SK-N-SH (cell line): ENCODE results near the gene SCYL1. TPM values are rescaled to one million over a fixed set of nuclear protein-coding genes. Genes with fewer than 3 reads are reported as not detected.

Experiments
- CTCF ChIA-PET: fragments of 300-600, 350-600 bp; formaldehyde crosslinking; extraction: SDS; loops from one replicate; lab custom pipeline; 2021; lab: Yijun Ruan, JAX
- POLR2A ChIA-PET: fragments of 350-600 bp; sonication (Branson Sonifier 250); formaldehyde crosslinking; extraction: SDS; loops from one replicate; lab custom pipeline; 2020; ENCODE audit warnings: antibody characterized with exemption, inconsistent platforms; lab: Yijun Ruan, JAX
- DNase-seq: peaks from one replicate; pipeline ENCODE4 v3.0.0; 2012
- H2AFZ ChIP-seq: fragments of 200-600 bp; sonication (generic); 2 replicates; pipeline ENCODE4 v1.8.1; 2016; ENCODE audit warnings: antibody characterized with exemption, mild to moderate bottlenecking, low read depth
- H3F3A ChIP-seq: fragments of 200-600 bp; sonication (generic); replicated peaks from 2 replicates; pipeline ENCODE3; 2016; ENCODE audit warnings: antibody characterized with exemption, mild to moderate bottlenecking; ENCODE audit not compliant: insufficient read depth
- H3K27ac ChIP-seq, 2 experiments: fragments of 200-500 bp in 1 of 2; fragments of 200-600 bp in 1 of 2; sonication (Bioruptor generic) in 1 of 2; sonication (generic), shearing (Covaris generic) in 1 of 2; 2 replicates each; pipeline versions ENCODE4 v1.5.1 to v1.6.1; 2014 to 2016; ENCODE audit warnings: low read depth in 2 of 2, inconsistent platforms in 1 of 2, low read length in 1 of 2, mild to moderate bottlenecking in 1 of 2, mixed read lengths in 1 of 2
- H3K27me3 ChIP-seq: fragments of 200-600 bp; sonication (generic), shearing (Covaris generic); 2 replicates; pipeline ENCODE4 v1.6.1; 2016; ENCODE audit warnings: mixed run types; ENCODE audit not compliant: insufficient read depth
- H3K36me3 ChIP-seq, 2 experiments: fragments of 200-500 bp in 1 of 2; fragments of 200-600 bp in 1 of 2; sonication (Bioruptor generic) in 1 of 2; sonication (generic) in 1 of 2; replicated peaks in 1 of 2; 2 replicates each; pipeline versions ENCODE3 to v1.5.1; 2014 to 2016; ENCODE audit warnings: low read length in 1 of 2, mild to moderate bottlenecking in 1 of 2; ENCODE audit not compliant: insufficient read depth in 2 of 2, control insufficient read depth in 1 of 2
- H3K4me1 ChIP-seq, 2 experiments: fragments of 200-500 bp in 1 of 2; fragments of 200-600 bp in 1 of 2; sonication (Bioruptor generic) in 1 of 2; sonication (generic), shearing (Covaris generic) in 1 of 2; 2 replicates each; pipeline versions ENCODE4 v1.5.1 to v1.6.1; 2014 to 2016; ENCODE audit warnings: low read depth in 1 of 2, low read length in 1 of 2, mixed run types in 1 of 2; ENCODE audit not compliant: insufficient read depth in 2 of 2, control insufficient read depth in 1 of 2
- H3K4me2 ChIP-seq: fragments of 200-600 bp; sonication (generic), shearing (Covaris generic); 2 replicates; pipeline ENCODE4 v1.6.1; 2017; ENCODE audit warnings: mixed run types
- H3K4me3 ChIP-seq, 2 experiments: fragments of 200-500 bp in 1 of 2; fragments of 200-600 bp in 1 of 2; sonication (Bioruptor generic) in 1 of 2; sonication (generic), shearing (Covaris generic) in 1 of 2; 2 replicates each; pipeline versions ENCODE4 v1.5.1 to v1.8.1; 2014 to 2016; ENCODE audit warnings: low read depth in 2 of 2, inconsistent platforms in 1 of 2, low read length in 1 of 2, mild to moderate bottlenecking in 1 of 2, mixed read lengths in 1 of 2, moderate library complexity in 1 of 2
- H3K79me2 ChIP-seq: fragments of 200-600 bp; sonication (generic); 2 replicates; pipeline ENCODE4 v1.8.1; 2017; ENCODE audit warnings: mild to moderate bottlenecking; ENCODE audit not compliant: insufficient read depth
- H3K9ac ChIP-seq: fragments of 200-600 bp; sonication (generic); 2 replicates; pipeline ENCODE4 v1.6.1; 2017; ENCODE audit warnings: mixed run types
- H3K9me2 ChIP-seq: fragments of 200-600 bp; sonication (generic); 2 replicates; pipeline ENCODE4 v1.6.1; 2017; ENCODE audit warnings: mixed run types
- H3K9me3 ChIP-seq: fragments of 200-600 bp; sonication (generic); 2 replicates; pipeline ENCODE4 v1.6.1; 2017; ENCODE audit warnings: mixed run types, mild to moderate bottlenecking, moderate library complexity
- H4K20me1 ChIP-seq: fragments of 200-600 bp; sonication (generic); 2 replicates; pipeline ENCODE4 v1.6.1; 2017; ENCODE audit warnings: mild to moderate bottlenecking, mixed run types; ENCODE audit not compliant: insufficient read depth
- CHD2 ChIP-seq: fragments of 150-350 bp; IDR thresholded peaks from 2 replicates; pipeline ENCODE4 v1.6.1; 2018; ENCODE audit warnings: low read length; ENCODE audit not compliant: partially characterized antibody
- EP300 ChIP-seq, 2 experiments: IDR thresholded peaks; 2 replicates each; pipeline versions ENCODE4 v1.4.0 to v1.6.1; 2012; ENCODE audit warnings: borderline replicate concordance in 1 of 2, low read depth in 1 of 2, low read length in 1 of 2
- EZH2phosphoT487 ChIP-seq: fragments of 200-600 bp; sonication (generic); IDR thresholded peaks from 2 replicates; pipeline ENCODE4 v1.6.1; 2017; ENCODE audit warnings: low read depth, mixed run types, mild to moderate bottlenecking, antibody characterized with exemption, moderate library complexity, borderline replicate concordance
- FOSL2 ChIP-seq: IDR thresholded peaks from 2 replicates; pipeline ENCODE4 v1.4.0; 2012; ENCODE audit warnings: low read depth, mild to moderate bottlenecking, moderate library complexity, borderline replicate concordance
- GABPA ChIP-seq: IDR thresholded peaks from 2 replicates; pipeline ENCODE4 v1.4.0; 2012; ENCODE audit warnings: low read depth, mild to moderate bottlenecking
- IRF3 ChIP-seq: fragments of 150-350 bp; IDR thresholded peaks from 2 replicates; pipeline ENCODE4 v1.6.1; 2016; ENCODE audit warnings: mild to moderate bottlenecking, low read depth, low read length
- JUND ChIP-seq: IDR thresholded peaks from 2 replicates; pipeline ENCODE4 v1.4.0; 2012
- MAX ChIP-seq: IDR thresholded peaks from 2 replicates; pipeline ENCODE4 v1.4.0; 2012; ENCODE audit warnings: low read depth
- MEF2A ChIP-seq: IDR thresholded peaks from 2 replicates; pipeline ENCODE4 v1.4.0; 2012; ENCODE audit warnings: low read depth, borderline replicate concordance
- MXI1 ChIP-seq: IDR thresholded peaks from 2 replicates; pipeline ENCODE4 v1.6.1; 2012; ENCODE audit warnings: mild to moderate bottlenecking, low read depth, low read length, improper control_type of control experiment
- NFIC ChIP-seq: IDR thresholded peaks from 2 replicates; pipeline ENCODE4 v1.4.0; 2012; ENCODE audit warnings: borderline replicate concordance
- POLR2AphosphoS5 ChIP-seq: IDR thresholded peaks from 2 replicates; pipeline ENCODE4 v1.6.1; 2012; ENCODE audit warnings: low read depth, low read length
- RAD21 ChIP-seq: IDR thresholded peaks from 2 replicates; pipeline ENCODE4 v1.6.1; 2012; ENCODE audit warnings: mild to moderate bottlenecking, low read length
- RCOR1 ChIP-seq: fragments of 150-350 bp; IDR thresholded peaks from 2 replicates; pipeline ENCODE4 v1.6.1; 2017; ENCODE audit warnings: antibody characterized with exemption, low read length
- RFX5 ChIP-seq: IDR thresholded peaks from 2 replicates; pipeline ENCODE4 v1.6.1; 2012; ENCODE audit warnings: mild to moderate bottlenecking, improper control_type of control experiment, low read length
- SIN3A ChIP-seq: IDR thresholded peaks from 2 replicates; pipeline ENCODE4 v1.6.1; 2012; ENCODE audit warnings: low read depth, mild to moderate bottlenecking, low read length, moderate library complexity, borderline replicate concordance
- SMC3 ChIP-seq: IDR thresholded peaks from 2 replicates; pipeline ENCODE4 v1.6.1; 2012; ENCODE audit warnings: low read depth, low read length, improper control_type of control experiment
- TAF1 ChIP-seq: IDR thresholded peaks from 2 replicates; pipeline ENCODE4 v1.6.1; 2012; ENCODE audit warnings: low read depth, mild to moderate bottlenecking, low read length, moderate library complexity, borderline replicate concordance
- TCF12 ChIP-seq: IDR thresholded peaks from 2 replicates; pipeline ENCODE4 v1.4.0; 2012
- USF1 ChIP-seq: IDR thresholded peaks from 2 replicates; pipeline ENCODE4 v1.4.0; 2012; ENCODE audit warnings: low read depth, borderline replicate concordance
- YY1 ChIP-seq: IDR thresholded peaks from 2 replicates; pipeline ENCODE4 v1.4.0; 2012; ENCODE audit warnings: low read depth, mild to moderate bottlenecking
- WGBS: methylation state at CpG from one replicate; pipeline ENCODE4 v1.1.6; 2017; ENCODE audit warnings: low lambda C conversion rate; 5-methylcytosine and 5-hydroxymethylcytosine counted together
- polyA plus RNA-seq, 3 experiments: library from polyadenylated mRNA; depleted of rRNA; stranded (reverse); fragments of >200 nt; gene quantifications; 2 replicates each; pipeline ENCODE4 v1.2.3, GENCODE V29; 2012

The SCYL1 gene
- polyA plus RNA-seq, 1 of the 3 experiments (the other 2 are of a cell fraction) = 79.9 TPM

GRCh38 chr11:65537620-65538231 is 12.8 kb downstream of the SCYL1 start:
- Histone ChIP-seq H3K27ac (no peak overlapping the region), H3K4me2 (no peak overlapping the region), H2AFZ (no peak overlapping the region), H3K9me2 (no peaks in the 10 kb centered on the region), H3K9ac (no peak overlapping the region), H3K9me3 (no peaks in the 10 kb centered on the region), H3K36me3 (peaks cover under 1 to 36% of the 10 kb centered on the region in 2 experiments), H3F3A (peaks cover 53% of the 10 kb centered on the region), H4K20me1 (peaks cover 20% of the 10 kb centered on the region)
- CTCF ChIA-PET = interaction anchor here (1.0 to 13.1 kb wide), 5 partner anchors 11 to 57 kb away, joined by 3 to 295 read pairs (median 5); partner anchors contain the start of genes EHBP1L1, FAM89B, SCYL1 and ZNRD2
- TF ChIP-seq USF1 = no peak
- no peak for TF ChIP-seq TAF1
- TF ChIP-seq RFX5 = no peak
- no peak for TF ChIP-seq FOSL2
- no peak for TF ChIP-seq GABPA
- no peak for TF ChIP-seq SIN3A
- no peak for TF ChIP-seq MXI1
- no peak for TF ChIP-seq TCF12
- TF ChIP-seq YY1 = no peak
- TF ChIP-seq NFIC = no peak
- TF ChIP-seq EZH2phosphoT487 = no peak
- TF ChIP-seq, all 33 proteins: peak for 0
- WGBS = 92% methylated on average over 18 of the region's 18 CpGs
- no peak for DNase-seq
- Histone ChIP-seq H3K27me3 (no peaks in the 10 kb centered on the region), H3K4me1 (peaks cover 4 to 12% of the 10 kb centered on the region in 2 experiments; a peak in 1 of 4 replicates), H3K79me2 (no peaks in the 10 kb centered on the region), H3K4me3 (no peak overlapping the region)
- POLR2A ChIA-PET = interaction anchor here (0.6 to 1.3 kb wide), 2 partner anchors 32 to 116 kb away, joined by 3 read pairs; partner anchors contain the start of gene ZNRD2

- CTCF ChIA-PET = interaction anchor here (0.7 to 13.1 kb wide), 6 partner anchors 11 to 56 kb away, joined by 3 to 295 read pairs (median 5); partner anchors contain the start of genes EHBP1L1, FAM89B, SCYL1 and ZNRD2
- no peak overlapping the region for H3K9ac ChIP-seq
- H3F3A ChIP-seq = peaks cover 54% of the 10 kb centered on the region
- no peak overlapping the region for H3K4me2 ChIP-seq
- 95% methylated on average over 33 of the region's 43 CpGs for WGBS
- H3K79me2 ChIP-seq = no peaks in the 10 kb centered on the region
- no peaks in the 10 kb centered on the region for H3K9me3 ChIP-seq
- DNase-seq = no peak
- H2AFZ ChIP-seq = no peak overlapping the region
- no peak overlapping the region for H3K4me3 ChIP-seq
- POLR2A ChIA-PET = interaction anchor here (1.0 to 1.3 kb wide), 2 partner anchors 20 to 32 kb away, joined by 3 read pairs; partner anchors contain the start of genes LTBP3 and ZNRD2
- no peak overlapping the region for H3K27ac ChIP-seq
- H3K9me2 ChIP-seq = no peaks in the 10 kb centered on the region
- no peaks in the 10 kb centered on the region for H3K27me3 ChIP-seq
- TF ChIP-seq RAD21 (no peak), SMC3 (no peak), USF1 (no peak), POLR2AphosphoS5 (no peak), MXI1 (no peak), MAX (no peak), NFIC (no peak), IRF3 (no peak), EP300 (IDR thresholded peaks at IDR 0.05; ENCODE audit: borderline replicate concordance in 1 of 2, low read depth in 1 of 2, low read length in 1 of 2) (no peak), MEF2A (no peak), TAF1 (no peak), JUND (no peak), RCOR1 (no peak), CHD2 (no peak)
- peaks cover 0 to 41% of the 10 kb centered on the region in 2 experiments for H3K36me3 ChIP-seq
- H4K20me1 ChIP-seq = peaks cover 20% of the 10 kb centered on the region
- peaks cover 4 to 12% of the 10 kb centered on the region in 2 experiments; a peak in 1 of 4 replicates for H3K4me1 ChIP-seq
Observed at GRCh38 chr11:65538232-65538914, 13.5 kb downstream of the SCYL1 start.
